Fibroblast of lung (primary cell): ENCODE data around the gene RETREG1. TPM values are rescaled to one million over a fixed set of nuclear protein-coding genes. Genes with fewer than 3 reads are reported as not detected.

Experiments
- DNase-seq, 2 donors: peaks; one replicate each; pipeline versions ENCODE4 v3.0.0 to v3.0.0-alpha.2; 2010; ENCODE audit warnings: low read depth in 2 of 2
- H2AFZ ChIP-seq: 2 replicates; pipeline ENCODE4 v1.5.1; 2012; ENCODE audit warnings: low read length, control low read depth, inconsistent platforms
- H3K27ac ChIP-seq: 2 replicates; pipeline ENCODE4 v1.5.1; 2011; ENCODE audit warnings: low read length, control low read depth; ENCODE audit not compliant: insufficient read depth
- H3K27me3 ChIP-seq: 2 replicates; pipeline ENCODE4 v1.5.1; 2011; ENCODE audit warnings: mild to moderate bottlenecking, low read length; ENCODE audit not compliant: control insufficient read depth, insufficient read depth
- H3K36me3 ChIP-seq: 2 replicates; pipeline ENCODE4 v1.5.1; 2011; ENCODE audit warnings: low read length; ENCODE audit not compliant: control insufficient read depth, insufficient read depth
- H3K4me1 ChIP-seq: 2 replicates; pipeline ENCODE4 v1.5.1; 2011; ENCODE audit warnings: low read length; ENCODE audit not compliant: control insufficient read depth, insufficient read depth; ENCODE audit errors: extremely low read depth
- H3K4me2 ChIP-seq: 2 replicates; pipeline ENCODE4 v1.5.1; 2011; ENCODE audit warnings: low read length, control low read depth; ENCODE audit not compliant: insufficient read depth; ENCODE audit errors: extremely low read depth
- H3K4me3 ChIP-seq, 4 experiments: fragments of 200-600 bp in 1 of 4; sonication (generic) in 1 of 4; replicated peaks in 1 of 4; 2 replicates each; pipeline ENCODE4 v1.5.1; 2011 to 2016; ENCODE audit warnings: low read length in 4 of 4, low read depth in 3 of 4, mild to moderate bottlenecking in 3 of 4, control low read depth in 2 of 4, inconsistent platforms in 1 of 4, mixed read lengths in 1 of 4; ENCODE audit not compliant: insufficient read depth in 1 of 4; ENCODE audit errors: control extremely low read depth in 1 of 4
- H3K79me2 ChIP-seq: 2 replicates; pipeline ENCODE4 v1.5.1; 2012; ENCODE audit warnings: mild to moderate bottlenecking, low read length, inconsistent platforms; ENCODE audit not compliant: control insufficient read depth, insufficient read depth
- H3K9ac ChIP-seq: 2 replicates; pipeline ENCODE4 v1.5.1; 2011; ENCODE audit warnings: mild to moderate bottlenecking, low read length, control low read depth; ENCODE audit not compliant: insufficient read depth
- H3K9me3 ChIP-seq: 2 replicates; pipeline ENCODE4 v1.5.1; 2012; ENCODE audit warnings: low read depth, low read length; ENCODE audit not compliant: control insufficient read depth, insufficient read depth
- H4K20me1 ChIP-seq: 2 replicates; pipeline ENCODE4 v1.5.1; 2011; ENCODE audit warnings: low read length; ENCODE audit not compliant: control insufficient read depth, insufficient read depth; ENCODE audit errors: extremely low read depth
- CTCF ChIP-seq, 2 donors: IDR thresholded peaks in 1 of 2; conservative IDR thresholded peaks in 1 of 2; 1 replicate in 1 of 2; 2 replicates in 1 of 2; pipeline ENCODE4 v1.5.1; 2011 to 2012; ENCODE audit warnings: low read length in 2 of 2, control low read depth in 1 of 2, inconsistent platforms in 1 of 2, low read depth in 1 of 2, mild to moderate bottlenecking in 1 of 2
- EZH2 ChIP-seq: IDR thresholded peaks from 2 replicates; pipeline ENCODE4 v1.5.1; 2012; ENCODE audit warnings: low read length, control low read depth, mild to moderate bottlenecking; ENCODE audit errors: missing control alignments
- polyA plus RNA-seq, 2 donors: library from polyadenylated mRNA; depleted of rRNA in 1 of 2; stranded (reverse) in 1 of 2; unstranded in 1 of 2; fragments of >200 nt; gene quantifications; 2 replicates each; pipeline ENCODE4 v1.2.1, GENCODE V29; 2011 to 2012; ENCODE audit warnings: missing spikeins in 1 of 2
- total RNA-seq: library from RNA; depleted of rRNA; stranded (reverse); fragments of >200 nt; gene quantifications from 2 replicates; pipeline ENCODE4 v1.2.1, GENCODE V29; 2014

Gene RETREG1
- total and polyA plus RNA-seq, 2 donors (not counting 1 experiment from before 2014, with no cell fraction given) = 0.41 to 0.99 TPM

GRCh38 chr5:16592255-16592654 is 24.5 kb downstream of the RETREG1 start:
- no peak overlapping the region for H3K27ac ChIP-seq
- no peak overlapping the region for H2AFZ ChIP-seq
- H3K4me2 ChIP-seq = no peak overlapping the region
- no peak overlapping the region for H3K9ac ChIP-seq
- H3K9me3 ChIP-seq = no peaks in the 10 kb centered on the region
- no peaks in the 10 kb centered on the region for H4K20me1 ChIP-seq
- no peaks in the 10 kb centered on the region for H3K4me1 ChIP-seq
- H3K36me3 ChIP-seq = no peaks in the 10 kb centered on the region
- no peaks in the 10 kb centered on the region for H3K27me3 ChIP-seq
- no peak for TF ChIP-seq CTCF (conservative IDR thresholded peaks at IDR 0.05 in 1 of 2, IDR thresholded peaks at IDR 0.05 in 1 of 2; ENCODE audit: low read depth in 1 of 2, low read length in 2 of 2)
- no peak for TF ChIP-seq EZH2
- no peak overlapping the region for H3K4me3 ChIP-seq
- no peaks in the 10 kb centered on the region for H3K79me2 ChIP-seq
- no peak for DNase-seq

- Histone ChIP-seq H4K20me1 (no peaks in the 10 kb centered on the region), H2AFZ (no peak overlapping the region), H3K27ac (no peak overlapping the region), H3K79me2 (no peaks in the 10 kb centered on the region), H3K4me3 (no peak overlapping the region), H3K36me3 (no peaks in the 10 kb centered on the region), H3K27me3 (no peaks in the 10 kb centered on the region), H3K9ac (no peak overlapping the region), H3K4me1 (no peaks in the 10 kb centered on the region), H3K4me2 (no peak overlapping the region), H3K9me3 (no peaks in the 10 kb centered on the region)
- no peak for DNase-seq
- TF ChIP-seq CTCF (conservative IDR thresholded peaks at IDR 0.05 in 1 of 2, IDR thresholded peaks at IDR 0.05 in 1 of 2; ENCODE audit: low read depth in 1 of 2, low read length in 2 of 2) (no peak), EZH2 (no peak)
These were observed 26.1 kb downstream of the RETREG1 start for GRCh38 chr5:16590685-16591084.

- Histone ChIP-seq H3K4me3 (no peak overlapping the region), H3K4me2 (no peak overlapping the region), H3K36me3 (no peaks in the 10 kb centered on the region), H2AFZ (no peak overlapping the region), H3K9me3 (no peaks in the 10 kb centered on the region), H4K20me1 (no peaks in the 10 kb centered on the region), H3K27ac (no peak overlapping the region), H3K4me1 (no peaks in the 10 kb centered on the region), H3K27me3 (no peaks in the 10 kb centered on the region), H3K79me2 (no peaks in the 10 kb centered on the region), H3K9ac (no peak overlapping the region)
- no peak for TF ChIP-seq CTCF (conservative IDR thresholded peaks at IDR 0.05 in 1 of 2, IDR thresholded peaks at IDR 0.05 in 1 of 2; ENCODE audit: low read depth in 1 of 2, low read length in 2 of 2)
- no peak for TF ChIP-seq EZH2
- no peak for DNase-seq
These were observed 27.1 kb downstream of the RETREG1 start for GRCh38 chr5:16589658-16590057.
